K562 (cell line): ENCODE data around the gene GARNL3. TPM values are rescaled to one million over a fixed set of nuclear protein-coding genes. Genes with fewer than 3 reads are reported as not detected.

ENCODE experiments used
- ATAC-seq: fragments of 200-7000 bp; cut with Tn5 transposase; 3 replicates; pipeline ENCODE4 v1.9.1; 2020; ENCODE audit warnings: moderate library complexity
- BruUV-seq: library from RNA; stranded (reverse); fragments of 400-500 nt; replicated peaks from 2 replicates; lab custom pipeline; 2021; lab: Mats Ljungman, UMichigan
- CTCF ChIA-PET: fragments of 300-600 bp; formaldehyde crosslinking; extraction: SDS; loops from one replicate; lab custom pipeline; 2021; ENCODE audit warnings: low intra/inter-chr PET ratio; lab: Yijun Ruan, JAX
- POLR2A ChIA-PET: fragments of 300-600, 350-650 bp; sonication (Branson Sonifier 250); formaldehyde crosslinking; extraction: SDS; loops from one replicate; lab custom pipeline; 2021; ENCODE audit warnings: antibody characterized with exemption, inconsistent platforms; lab: Yijun Ruan, JAX
- DNase-seq, 4 experiments: peaks; one replicate each; pipeline versions ENCODE4 v3.0.0 to v3.0.0-alpha.2; 2011 to 2018; ENCODE audit warnings: low spot score in 3 of 4, mixed read lengths in 3 of 4; ENCODE audit errors: extremely low read depth in 1 of 4
- FAIRE-seq: peaks from 2 replicates; lab custom pipeline; 2011; peaks lifted over from hg19 to GRCh38; lab: Jason Lieb, UNC
- H2AFZ ChIP-seq: 2 replicates; pipeline ENCODE4 v1.6.0; 2011; ENCODE audit warnings: low read depth, low read length, control low read depth, inconsistent platforms
- H3K27ac ChIP-seq: fragments of 200-600 bp; 3 replicates; pipeline ENCODE4 v1.8.0; 2011; ENCODE audit warnings: low read depth, mild to moderate bottlenecking, control low read depth, inconsistent platforms, low read length, moderate library complexity, mixed read lengths; ENCODE audit errors: extremely low read depth
- H3K27me3 ChIP-seq, 2 experiments: fragments of 300-600 bp in 1 of 2; 2 replicates in 1 of 2; 3 replicates in 1 of 2; pipeline versions ENCODE4 v1.6.0 to v1.8.0; 2011; ENCODE audit warnings: inconsistent platforms in 2 of 2, low read length in 2 of 2, mild to moderate bottlenecking in 1 of 2, mixed read lengths in 1 of 2, moderate library complexity in 1 of 2; ENCODE audit not compliant: control insufficient read depth in 2 of 2, insufficient read depth in 2 of 2
- H3K36me3 ChIP-seq: fragments of 300-600 bp; 3 replicates; pipeline ENCODE4 v1.8.0; 2011; ENCODE audit warnings: mild to moderate bottlenecking, low read length, inconsistent platforms; ENCODE audit not compliant: control insufficient read depth, insufficient read depth
- H3K4me1 ChIP-seq, 2 experiments: fragments of 200-600 bp in 1 of 2; replicated peaks in 1 of 2; 2 replicates in 1 of 2; 3 replicates in 1 of 2; pipeline versions ENCODE4 v1.5.1 to v1.8.0; 2011; ENCODE audit warnings: inconsistent platforms in 2 of 2, low read length in 2 of 2, mild to moderate bottlenecking in 1 of 2, mixed read lengths in 1 of 2, moderate library complexity in 1 of 2; ENCODE audit not compliant: control insufficient read depth in 2 of 2, insufficient read depth in 2 of 2
- H3K4me2 ChIP-seq: 2 replicates; pipeline ENCODE4 v1.6.1; 2011; ENCODE audit warnings: low read length, control low read depth, inconsistent platforms, mixed read lengths; ENCODE audit not compliant: insufficient read depth
- H3K4me3 ChIP-seq: fragments of 200-600 bp; sonication (generic), shearing (Covaris generic); 2 replicates; pipeline ENCODE4 v1.5.1; 2016; ENCODE audit warnings: control low read depth, inconsistent platforms
- H3K79me2 ChIP-seq: fragments of 200-600 bp; 3 replicates; pipeline ENCODE4 v1.8.0; 2011; ENCODE audit warnings: low read length, inconsistent platforms; ENCODE audit not compliant: control insufficient read depth, insufficient read depth
- H3K9ac ChIP-seq, 2 experiments: 2 replicates each; pipeline versions ENCODE4 v1.6.0 to v1.6.1; 2011; ENCODE audit warnings: low read depth in 2 of 2, low read length in 2 of 2, control low read depth in 1 of 2, inconsistent platforms in 1 of 2, mild to moderate bottlenecking in 1 of 2, mixed read lengths in 1 of 2; ENCODE audit not compliant: insufficient read depth in 1 of 2
- H3K9me1 ChIP-seq: one replicate; pipeline ENCODE4 v1.6.0; 2011; ENCODE audit warnings: inconsistent platforms, mild to moderate bottlenecking, low read length, moderate library complexity; ENCODE audit not compliant: control insufficient read depth, insufficient read depth
- H3K9me3 ChIP-seq: replicated peaks from 2 replicates; pipeline ENCODE4 v1.5.1; 2011; ENCODE audit warnings: low read depth, low read length, inconsistent platforms; ENCODE audit not compliant: control insufficient read depth, insufficient read depth
- H4K20me1 ChIP-seq: replicated peaks from 2 replicates; pipeline ENCODE4 v1.6.1; 2011; ENCODE audit warnings: low read length, inconsistent platforms, mixed read lengths; ENCODE audit not compliant: control insufficient read depth, insufficient read depth
- FOXK2 ChIP-seq, 2 experiments: fragments of 450-650 bp; IDR thresholded peaks in 1 of 2; conservative IDR thresholded peaks in 1 of 2; 2 replicates each; pipeline ENCODE4 v1.6.1; 2016; ENCODE audit warnings: low read depth in 2 of 2, mild to moderate bottlenecking in 1 of 2
- FUS ChIP-seq: fragments of 200-400 bp; formaldehyde crosslinking; optimal IDR thresholded peaks from 2 replicates; pipeline ENCODE3; 2017; ENCODE audit warnings: low read depth, low read length
- ILK ChIP-seq: fragments of 450-650 bp; IDR thresholded peaks from 2 replicates; pipeline ENCODE4 v1.6.1; 2016; ENCODE audit warnings: missing genetic modification characterization, low read depth, mild to moderate bottlenecking, missing compliant biosample characterization, moderate library complexity, borderline replicate concordance
- TBP ChIP-seq: optimal IDR thresholded peaks from 2 replicates; pipeline ENCODE3; 2011; ENCODE audit warnings: low read depth, low read length, improper control_type of control experiment
- WGBS: fragments of 100-300 bp; shearing (Covaris generic); methylation state at CpG from one replicate; pipeline ENCODE4 v1.1.6; 2016; ENCODE audit warnings: low coverage, mixed read lengths; ENCODE audit not compliant: insufficient coverage; ENCODE audit errors: missing lambda C conversion rate; 5-methylcytosine and 5-hydroxymethylcytosine counted together
- in situ Hi-C: fragments of 300-500 bp; cut with MboI; formaldehyde crosslinking; loops from 4 replicates; pipeline ENCODE4 v1.15.0; 2018; ENCODE audit warnings: inconsistent platforms, mixed read lengths
- intact Hi-C: fragments of 100-400 bp; cut with micrococcal nuclease; formaldehyde crosslinking; loops from 2 replicates; pipeline ENCODE4 v1.14.2; 2022
- polyA plus RNA-seq, 8 experiments: library from polyadenylated mRNA; depleted of rRNA in 4 of 8; stranded (reverse) in 5 of 8; unstranded in 3 of 8; fragments of >200 nt; fragmentation: Nextera tagmentation in 2 of 8; fragmentation: Illumina TruSeq in 1 of 8; extraction: Ambion mirVana in 2 of 8; extraction: Trizol in 1 of 8; gene quantifications; 2 replicates each; pipeline versions ENCODE4 v1.2.1 to v1.2.3, GENCODE V29; 2011 to 2014; ENCODE audit warnings: inconsistent platforms in 1 of 8, missing spikeins in 1 of 8
- total RNA-seq, 7 experiments: library from RNA; depleted of rRNA in 6 of 7; stranded (reverse); fragments of >200 nt in 6 of 7; fragmentation: Illumina TruSeq in 2 of 7; extraction: Trizol in 2 of 7; gene quantifications; 2 replicates each; pipeline versions ENCODE4 v1.2.1 to v1.2.3, GENCODE V29; 2011 to 2021; ENCODE audit warnings: low replicate concordance in 1 of 7
- TF ChIP-seq, protein P1 (sequence below): fragments of 250-450 bp; sonication (Bioruptor Pico); IDR thresholded peaks from 2 replicates; pipeline ENCODE4 v1.4.0; 2020
- TF ChIP-seq, protein P2 (sequence below), 2 experiments: IDR thresholded peaks; 2 replicates each; pipeline ENCODE4 v1.6.1; 2012; ENCODE audit warnings: improper control_type of control experiment in 2 of 2, low read depth in 2 of 2, low read length in 2 of 2, borderline replicate concordance in 1 of 2

GARNL3 gene
- total and polyA plus RNA-seq, 9 of the 15 experiments (the other 6 are each of a cell fraction or from before 2014, with no cell fraction given): 0.35 to 2.7 (median 1.6) TPM

DNA sequence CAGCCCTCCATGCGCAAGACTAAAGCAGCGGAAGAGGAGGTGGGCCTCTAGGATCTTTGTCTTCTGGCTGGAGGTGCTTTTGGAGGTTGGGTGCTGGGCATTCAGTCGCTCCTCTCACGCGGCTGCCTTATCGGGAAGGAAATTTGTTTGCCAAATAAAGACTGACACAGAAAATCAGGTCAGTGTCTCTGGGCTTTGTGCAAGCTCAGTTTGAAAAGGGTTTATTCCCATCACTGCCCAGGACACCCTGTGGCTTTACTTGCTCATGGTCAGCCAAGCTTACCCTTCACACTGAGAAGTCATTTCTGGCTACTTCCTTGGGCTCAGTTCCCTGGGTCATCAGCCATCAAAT, 142.9 kb downstream of the GARNL3 start:
- intact Hi-C loops (no loop called here), in situ Hi-C loops (no loop called here)
- WGBS: 47% methylated on average over 6 of the region's 6 CpGs
- Histone ChIP-seq H3K4me1 (peaks cover 2 to 37% of the 10 kb centered on the region in 2 experiments; a peak in 4 of 5 replicates), H3K4me3 (no peak overlapping the region), H3K9me3 (no peaks in the 10 kb centered on the region), H3K9ac (peak overlapping the region in 1 of 2 experiments; percentile 78; a peak in 2 of 4 replicates), H3K36me3 (no peaks in the 10 kb centered on the region), H3K4me2 (no peak overlapping the region), H3K79me2 (no peaks in the 10 kb centered on the region), H2AFZ (no peak overlapping the region), H4K20me1 (no peaks in the 10 kb centered on the region; the same call in 1 of the 2 replicates), H3K27me3 (no peaks in the 10 kb centered on the region), H3K9me1 (peaks cover 6% of the 10 kb centered on the region), H3K27ac (no peak overlapping the region)
- FAIRE-seq (peak; percentile 46), ATAC-seq (no peak; the same call in 2 of the 3 replicates), DNase-seq (no peak)
- POLR2A ChIA-PET: interaction anchor here (0.7 to 1.3 kb wide), 2 partner anchors 11 to 13 kb away, joined by 3 to 7 read pairs; partner anchors contain the start of gene SLC2A8
- CTCF ChIA-PET: no interaction called here
- no TSS peak for BruUV-seq
- TF ChIP-seq, protein P1, sequence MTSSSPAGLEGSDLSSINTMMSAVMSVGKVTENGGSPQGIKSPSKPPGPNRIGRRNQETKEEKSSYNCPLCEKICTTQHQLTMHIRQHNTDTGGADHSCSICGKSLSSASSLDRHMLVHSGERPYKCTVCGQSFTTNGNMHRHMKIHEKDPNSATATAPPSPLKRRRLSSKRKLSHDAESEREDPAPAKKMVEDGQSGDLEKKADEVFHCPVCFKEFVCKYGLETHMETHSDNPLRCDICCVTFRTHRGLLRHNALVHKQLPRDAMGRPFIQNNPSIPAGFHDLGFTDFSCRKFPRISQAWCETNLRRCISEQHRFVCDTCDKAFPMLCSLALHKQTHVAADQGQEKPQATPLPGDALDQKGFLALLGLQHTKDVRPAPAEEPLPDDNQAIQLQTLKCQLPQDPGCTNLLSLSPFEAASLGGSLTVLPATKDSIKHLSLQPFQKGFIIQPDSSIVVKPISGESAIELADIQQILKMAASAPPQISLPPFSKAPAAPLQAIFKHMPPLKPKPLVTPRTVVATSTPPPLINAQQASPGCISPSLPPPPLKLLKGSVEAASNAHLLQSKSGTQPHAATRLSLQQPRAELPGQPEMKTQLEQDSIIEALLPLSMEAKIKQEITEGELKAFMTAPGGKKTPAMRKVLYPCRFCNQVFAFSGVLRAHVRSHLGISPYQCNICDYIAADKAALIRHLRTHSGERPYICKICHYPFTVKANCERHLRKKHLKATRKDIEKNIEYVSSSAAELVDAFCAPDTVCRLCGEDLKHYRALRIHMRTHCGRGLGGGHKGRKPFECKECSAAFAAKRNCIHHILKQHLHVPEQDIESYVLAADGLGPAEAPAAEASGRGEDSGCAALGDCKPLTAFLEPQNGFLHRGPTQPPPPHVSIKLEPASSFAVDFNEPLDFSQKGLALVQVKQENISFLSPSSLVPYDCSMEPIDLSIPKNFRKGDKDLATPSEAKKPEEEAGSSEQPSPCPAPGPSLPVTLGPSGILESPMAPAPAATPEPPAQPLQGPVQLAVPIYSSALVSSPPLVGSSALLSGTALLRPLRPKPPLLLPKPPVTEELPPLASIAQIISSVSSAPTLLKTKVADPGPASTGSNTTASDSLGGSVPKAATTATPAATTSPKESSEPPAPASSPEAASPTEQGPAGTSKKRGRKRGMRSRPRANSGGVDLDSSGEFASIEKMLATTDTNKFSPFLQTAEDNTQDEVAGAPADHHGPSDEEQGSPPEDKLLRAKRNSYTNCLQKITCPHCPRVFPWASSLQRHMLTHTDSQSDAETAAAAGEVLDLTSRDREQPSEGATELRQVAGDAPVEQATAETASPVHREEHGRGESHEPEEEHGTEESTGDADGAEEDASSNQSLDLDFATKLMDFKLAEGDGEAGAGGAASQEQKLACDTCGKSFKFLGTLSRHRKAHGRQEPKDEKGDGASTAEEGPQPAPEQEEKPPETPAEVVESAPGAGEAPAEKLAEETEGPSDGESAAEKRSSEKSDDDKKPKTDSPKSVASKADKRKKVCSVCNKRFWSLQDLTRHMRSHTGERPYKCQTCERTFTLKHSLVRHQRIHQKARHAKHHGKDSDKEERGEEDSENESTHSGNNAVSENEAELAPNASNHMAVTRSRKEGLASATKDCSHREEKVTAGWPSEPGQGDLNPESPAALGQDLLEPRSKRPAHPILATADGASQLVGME (CRISPR knock-in tag): no peak
- TF ChIP-seq ILK (tag) (no peak), FOXK2 (conservative IDR thresholded peaks at IDR 0.05 in 1 of 2, IDR thresholded peaks at IDR 0.05 in 1 of 2; ENCODE audit: low read depth in 2 of 2) (no peak), TBP (no peak), FUS (no peak)
- TF ChIP-seq, protein P2, sequence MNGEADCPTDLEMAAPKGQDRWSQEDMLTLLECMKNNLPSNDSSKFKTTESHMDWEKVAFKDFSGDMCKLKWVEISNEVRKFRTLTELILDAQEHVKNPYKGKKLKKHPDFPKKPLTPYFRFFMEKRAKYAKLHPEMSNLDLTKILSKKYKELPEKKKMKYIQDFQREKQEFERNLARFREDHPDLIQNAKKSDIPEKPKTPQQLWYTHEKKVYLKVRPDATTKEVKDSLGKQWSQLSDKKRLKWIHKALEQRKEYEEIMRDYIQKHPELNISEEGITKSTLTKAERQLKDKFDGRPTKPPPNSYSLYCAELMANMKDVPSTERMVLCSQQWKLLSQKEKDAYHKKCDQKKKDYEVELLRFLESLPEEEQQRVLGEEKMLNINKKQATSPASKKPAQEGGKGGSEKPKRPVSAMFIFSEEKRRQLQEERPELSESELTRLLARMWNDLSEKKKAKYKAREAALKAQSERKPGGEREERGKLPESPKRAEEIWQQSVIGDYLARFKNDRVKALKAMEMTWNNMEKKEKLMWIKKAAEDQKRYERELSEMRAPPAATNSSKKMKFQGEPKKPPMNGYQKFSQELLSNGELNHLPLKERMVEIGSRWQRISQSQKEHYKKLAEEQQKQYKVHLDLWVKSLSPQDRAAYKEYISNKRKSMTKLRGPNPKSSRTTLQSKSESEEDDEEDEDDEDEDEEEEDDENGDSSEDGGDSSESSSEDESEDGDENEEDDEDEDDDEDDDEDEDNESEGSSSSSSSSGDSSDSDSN (IDR thresholded peaks at IDR 0.05; ENCODE audit: borderline replicate concordance in 1 of 2, low read depth in 2 of 2, low read length in 2 of 2): no peak
